HG02588 (cell line): ENCODE data around the gene PANK4.
"Not testable (repeated sequence)": the region's sequence is repeated elsewhere in the genome, so short reads cannot be mapped to it uniquely, and the experiment has no call there.

Source experiments
- ATAC-seq: cut with Tn5 transposase; IDR thresholded peaks from one replicate; pipeline ENCODE4 v1.9.1; 2021; ENCODE audit warnings: mild to moderate bottlenecking, moderate library complexity; ENCODE audit not compliant: unreplicated experiment

The PANK4 gene

GRCh38 chr1:2525920-2526823 is at the start of gene PANK4:
PANK4 (minus strand) TSS chr1:2526596; CDS start chr1:2526587, 9 bp downstream.
- peak; percentile 79 for ATAC-seq

- ATAC-seq = no peak
Observed at GRCh38 chr1:2574350-2574749, 48.0 kb upstream of the PANK4 start.

GRCh38 chr1:2573250-2573920 is 47.0 kb upstream of the PANK4 start:
- no peak for ATAC-seq

DNA sequence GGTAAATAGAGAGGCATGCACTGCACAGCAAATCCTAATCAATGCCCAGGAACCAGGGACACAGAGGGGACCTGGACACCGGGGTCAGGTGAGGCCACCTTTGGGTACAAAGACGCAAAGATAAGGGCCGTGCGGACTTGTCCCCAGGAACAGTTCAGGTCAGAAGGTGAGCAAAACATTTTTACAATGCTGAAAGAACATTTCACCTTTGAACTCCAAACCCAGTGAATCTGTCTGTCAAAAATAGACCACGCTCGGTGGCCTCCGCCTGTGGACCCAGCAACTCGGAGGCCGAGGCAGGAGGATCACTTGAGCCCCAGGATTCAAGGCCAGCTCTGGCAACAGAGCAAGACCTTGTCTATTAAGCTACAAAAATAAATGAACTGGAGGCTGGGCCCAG is 45.0 kb upstream of the PANK4 start:
- no peak for ATAC-seq

- no peak for ATAC-seq
Observed at GRCh38 chr1:2570332-2570731, 43.9 kb upstream of the PANK4 start.

DNA sequence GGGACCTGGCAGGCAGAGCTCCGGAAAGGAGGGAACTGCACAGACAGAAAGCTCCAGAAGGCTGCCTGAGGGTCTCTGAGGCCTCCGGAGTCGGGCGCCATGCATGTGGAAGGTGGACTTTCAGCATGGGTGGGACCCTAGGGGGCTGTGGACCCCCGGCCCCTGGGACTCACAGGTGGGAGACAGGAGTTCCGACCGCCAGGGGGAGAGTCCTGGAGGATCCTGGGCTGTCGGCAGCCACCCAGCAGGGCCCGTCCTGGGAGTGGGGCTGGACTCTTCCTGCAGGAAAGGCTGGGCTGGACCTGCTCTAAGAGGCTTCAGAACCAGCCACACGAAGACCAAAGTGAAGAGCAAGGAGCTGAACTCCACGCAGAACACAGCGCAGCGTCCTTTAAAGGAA is 43.3 kb upstream of the PANK4 start:
- not testable (repeated sequence) for ATAC-seq

DNA sequence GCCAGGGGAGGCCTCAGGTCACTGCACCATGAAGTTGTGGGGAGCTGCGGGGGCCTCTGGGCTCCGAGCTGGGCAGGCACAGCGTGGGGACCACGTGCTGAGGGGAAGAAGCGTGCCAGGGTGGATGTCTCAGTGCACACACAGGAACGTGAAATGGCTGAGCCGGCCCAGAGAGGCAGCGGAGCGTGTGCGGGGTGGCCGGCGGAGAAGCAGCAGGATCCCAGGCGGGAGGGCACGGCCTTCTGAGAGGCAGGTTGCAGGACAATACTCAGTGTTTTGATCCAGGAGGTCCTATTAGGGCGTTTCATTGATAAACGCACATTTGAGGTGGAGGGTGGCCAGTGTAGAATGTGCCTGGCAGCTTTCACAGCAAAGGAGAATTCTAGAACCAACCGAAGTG is 42.7 kb upstream of the PANK4 start:
- no peak for ATAC-seq

- not testable (repeated sequence) for ATAC-seq
Observed at GRCh38 chr1:2568187-2568816, 41.9 kb upstream of the PANK4 start.

DNA sequence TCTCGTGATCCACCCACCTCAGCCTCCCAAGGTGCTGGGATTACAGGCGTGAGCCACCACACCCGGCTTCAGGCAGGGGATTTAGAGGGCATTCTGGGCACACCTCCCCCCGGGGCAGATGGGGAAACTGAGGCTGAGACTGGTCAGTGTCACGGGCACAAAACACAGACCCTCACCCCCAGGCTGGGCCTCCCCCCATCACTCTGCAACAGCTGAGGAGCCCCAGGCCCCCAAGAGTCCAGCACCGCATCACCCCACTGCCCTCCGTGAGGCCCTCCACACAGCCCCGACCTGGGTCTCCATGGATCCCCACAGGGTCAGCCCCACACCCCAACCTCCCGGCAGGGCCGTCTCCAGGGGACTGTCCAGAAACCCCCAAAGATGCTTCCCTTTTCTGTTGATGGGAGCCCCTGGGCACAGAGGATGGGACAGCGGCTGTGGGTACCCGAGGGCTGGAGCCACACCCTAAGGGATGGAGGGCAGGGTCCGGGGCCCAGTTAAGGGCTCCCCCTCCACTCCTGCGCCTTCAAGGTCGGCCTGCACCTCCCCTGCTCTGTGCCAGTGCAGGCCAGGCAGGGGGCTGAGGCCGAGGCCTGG is 40.8 kb upstream of the PANK4 start:
- no peak for ATAC-seq

- ATAC-seq = no peak
Observed at GRCh38 chr1:2566101-2567045, 40.0 kb upstream of the PANK4 start.

DNA sequence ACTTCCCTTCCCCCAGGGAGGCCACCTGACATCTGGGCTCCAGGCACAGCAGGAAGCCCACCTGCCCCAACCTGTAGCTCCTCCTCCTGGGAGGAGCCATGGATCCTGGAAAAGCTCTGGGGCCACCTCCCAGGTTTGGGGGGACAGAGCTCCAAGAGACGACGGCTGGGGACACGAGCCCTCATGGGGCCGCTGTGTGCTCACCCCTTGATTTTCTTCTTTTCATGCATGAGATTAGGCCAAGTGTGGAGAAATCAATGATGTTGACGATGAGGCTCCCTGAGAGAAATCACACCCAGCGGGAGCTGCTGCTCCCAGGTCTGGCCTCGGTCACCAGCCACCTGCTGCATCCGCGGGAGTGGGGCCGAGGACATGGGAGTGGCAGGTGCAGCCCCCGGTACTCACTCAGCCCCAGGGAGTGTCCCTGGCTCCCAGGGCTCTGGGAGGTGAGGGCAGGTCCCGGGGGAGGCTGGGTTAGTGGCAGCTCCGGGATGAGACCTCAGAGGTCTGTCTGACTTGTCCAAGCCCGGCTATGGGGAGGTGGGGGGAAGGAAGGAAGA is 38.5 kb upstream of the PANK4 start:
- no peak for ATAC-seq

- no peak for ATAC-seq
Observed at GRCh38 chr1:2564006-2564814, 37.8 kb upstream of the PANK4 start.

DNA sequence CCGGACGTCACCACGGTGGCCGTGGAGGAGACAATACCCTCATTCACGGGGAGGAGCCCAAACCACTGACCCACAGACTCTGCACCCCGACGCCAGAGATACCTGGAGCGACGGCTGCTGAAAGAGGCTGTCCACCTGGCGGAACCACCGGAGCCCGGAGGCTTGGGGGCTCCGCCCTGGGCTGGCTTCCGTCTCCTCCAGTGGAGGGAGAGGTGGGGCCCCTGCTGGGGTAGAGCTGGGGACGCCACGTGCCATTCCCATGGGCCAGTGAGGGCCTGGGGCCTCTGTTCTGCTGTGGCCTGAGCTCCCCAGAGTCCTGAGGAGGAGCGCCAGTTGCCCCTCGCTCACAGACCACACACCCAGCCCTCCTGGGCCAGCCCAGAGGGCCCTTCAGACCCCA is 36.8 kb upstream of the PANK4 start:
- no peak for ATAC-seq

GRCh38 chr1:2561898-2562895 is 35.8 kb upstream of the PANK4 start:
- no peak for ATAC-seq

DNA sequence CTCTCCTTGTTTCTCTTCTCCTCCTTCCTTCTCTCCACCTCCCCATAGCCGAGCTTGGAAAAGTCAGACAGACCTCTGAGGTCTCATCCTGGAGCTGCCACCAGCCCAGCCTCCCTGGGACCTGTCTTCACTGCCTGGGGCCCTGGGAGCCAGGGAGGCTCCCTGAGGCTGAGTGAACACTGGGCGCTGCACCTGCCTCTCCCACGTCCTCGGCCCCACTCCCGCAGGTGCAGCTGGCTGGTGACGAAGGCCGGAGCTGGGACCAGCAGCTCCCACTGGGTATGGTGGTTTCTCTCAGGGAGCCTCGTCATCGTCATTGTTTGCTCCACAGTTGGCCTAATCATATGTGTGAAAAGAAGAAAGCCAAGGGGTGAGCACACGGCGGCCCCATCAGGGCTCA is 35.0 kb upstream of the PANK4 start:
- no peak for ATAC-seq

DNA sequence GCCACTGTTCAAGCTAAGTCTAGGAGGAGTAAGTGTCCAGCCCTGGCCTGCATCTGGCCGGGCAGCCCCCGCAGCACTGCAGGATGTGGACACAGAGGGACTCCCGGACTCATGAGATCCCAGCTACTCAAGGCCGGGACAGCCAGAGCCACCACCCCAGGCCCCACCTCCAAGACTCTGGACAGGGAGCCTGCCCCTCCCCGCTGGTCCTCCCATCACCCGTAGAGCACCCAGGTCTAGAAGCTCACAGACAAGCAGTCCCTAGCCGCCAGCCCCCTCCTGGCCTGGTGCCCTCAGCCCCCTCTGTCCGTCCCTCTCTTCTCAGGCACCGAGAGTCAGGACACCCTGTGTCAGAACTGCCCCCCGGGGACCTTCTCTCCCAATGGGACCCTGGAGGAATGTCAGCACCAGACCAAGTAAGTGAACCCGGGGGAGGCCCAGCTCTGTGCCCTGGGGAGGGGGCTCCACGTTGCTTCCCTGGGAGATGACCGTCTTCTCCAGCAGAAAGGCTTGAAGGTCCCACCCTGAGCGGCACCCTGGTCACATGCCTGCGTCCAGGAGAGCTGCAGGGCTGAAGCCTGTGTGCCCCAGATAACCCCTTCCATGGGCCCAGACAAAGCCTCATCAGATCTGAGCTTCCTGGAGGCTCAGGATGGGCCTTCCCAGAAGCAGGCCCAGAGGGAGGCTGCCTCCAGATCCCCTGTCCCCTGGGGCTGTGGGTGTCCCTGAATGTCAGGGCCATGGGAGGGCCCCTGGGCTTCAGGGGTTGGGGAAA is 34.1 kb upstream of the PANK4 start:
- no peak for ATAC-seq
